ENCODE data around the gene ADCY4. TPM values are rescaled to one million over a fixed set of nuclear protein-coding genes. Genes with fewer than 3 reads are reported as not detected.

The ADCY4 gene
- total and polyA plus RNA-seq, 2 of the 13 experiments (the other 11 are each of a cell fraction or from before 2014, with no cell fraction given), result 0.03 TPM; not detected in 1

GRCh38 chr14:24311837-24312615, 22.8 kb downstream of the ADCY4 start:
- no peaks in the 10 kb centered on the region for H3K9me3 ChIP-seq (ENCODE audit: low read length)
- ChIA-PET CTCF (ENCODE audit: low intra/inter-chr PET ratio, low total read pairs) (no interaction called here), POLR2A (interaction anchor here (1.5 to 24.7 kb wide), 3 partner anchors 13 to 71 kb away, joined by 3 to 850 read pairs (median 213); partner anchors contain the start of genes DHRS1, GMPR2, NEDD8 and NOP9)
- no TSS peak for BruUV-seq (replicated peaks)
- H3K4me1 ChIP-seq (ENCODE audit: insufficient read depth, low read length), result peaks cover 61% of the 10 kb centered on the region
- no peak overlapping the region for H2AFZ ChIP-seq (ENCODE audit: low read length)
- H3K79me2 ChIP-seq (ENCODE audit: insufficient read depth, low read length), result peaks cover 2% of the 10 kb centered on the region
- intact Hi-C loops (cut with micrococcal nuclease; ENCODE audit: unreplicated experiment) (no loop called here), in situ Hi-C loops (cut with HindIII; ENCODE audit: extremely low pct_ligation_motif_present, low pct_unique_long_range_greater_than_20kb) (no loop called here)
- H3K27ac ChIP-seq (ENCODE audit: extremely low read length, insufficient read depth, low read length), result no peak overlapping the region
- 95% methylated on average over 1 of the region's 1 CpG for WGBS (ENCODE audit: low lambda C conversion rate)
- FAIRE-seq (no peak), DNase-seq (ENCODE audit: low spot score) (no peak), ATAC-seq (no peak)
- no peak overlapping the region for H3K4me2 ChIP-seq (ENCODE audit: low read depth, low read length)
- H4K20me1 ChIP-seq (ENCODE audit: insufficient read depth, low read length), result no peaks in the 10 kb centered on the region
- peaks cover 0 to 4% of the 10 kb centered on the region in 2 experiments; a peak in 2 of 5 replicates for H3K27me3 ChIP-seq (ENCODE audit: control insufficient read depth in 1 of 2, insufficient read depth in 2 of 2, low read length in 2 of 2)
- no peak overlapping the region for H3K9ac ChIP-seq (ENCODE audit: insufficient read depth, low read depth, low read length)
- 0 out of 5 replicates have a peak, but pooled peaks cover under 1 to 1% of the 10 kb centered on the region in 2 experiments for H3K36me3 ChIP-seq (replicated peaks in 1 of 2; ENCODE audit: control insufficient read depth in 1 of 2, insufficient read depth in 2 of 2, low read length in 2 of 2)
- H3K4me3 ChIP-seq (replicated peaks in 1 of 3; ENCODE audit: insufficient read depth in 1 of 3, low read depth in 2 of 3, low read length in 3 of 3), result no peak overlapping the region
- TF ChIP-seq ZNF24 (IDR thresholded peaks at IDR 0.05) (no peak), RBM22 (optimal IDR thresholded peaks at IDR 0.05; ENCODE audit: low read length) (peak; percentile 60), ZNF605 (CRISPR knock-in tag; IDR thresholded peaks at IDR 0.05) (peak; percentile 35; the same call in 1 of the 2 replicates), ZFY (CRISPR knock-in tag; IDR thresholded peaks at IDR 0.05) (0 out of 2 replicates have a peak, but pooled peaks have one; percentile 3), ZNF354B (CRISPR knock-in tag; IDR thresholded peaks at IDR 0.05) (no peak), REXO4 (CRISPR knock-in tag; IDR thresholded peaks at IDR 0.05; ENCODE audit: borderline replicate concordance) (no peak), NBN (conservative IDR thresholded peaks at IDR 0.05) (no peak), CEBPB (IDR thresholded peaks at IDR 0.05; ENCODE audit: borderline replicate concordance, low read depth, low read length) (peak; percentile 89), ATM (IDR thresholded peaks at IDR 0.05; ENCODE audit: borderline replicate concordance) (no peak), ZBTB10 (CRISPR knock-in tag; IDR thresholded peaks at IDR 0.05; ENCODE audit: borderline replicate concordance) (no peak), BRF2 (CRISPR knock-in tag; IDR thresholded peaks at IDR 0.05) (no peak), NFIB (CRISPR knock-in tag; IDR thresholded peaks at IDR 0.05; ENCODE audit: borderline replicate concordance) (0 out of 2 replicates have a peak, but pooled peaks have one; percentile 55), ATF7 (IDR thresholded peaks at IDR 0.05) (no peak), ATF7 (CRISPR knock-in tag; IDR thresholded peaks at IDR 0.05) (no peak), POLR2G (IDR thresholded peaks at IDR 0.05; ENCODE audit: low read depth, low read length) (peak; percentile 34; the same call in 1 of the 2 replicates), POLR2AphosphoS5 (IDR thresholded peaks at IDR 0.05; ENCODE audit: low read depth, low read length) (peak; percentile 49), WIZ (CRISPR knock-in tag; IDR thresholded peaks at IDR 0.05) (no peak)
- TF ChIP-seq, protein P1, sequence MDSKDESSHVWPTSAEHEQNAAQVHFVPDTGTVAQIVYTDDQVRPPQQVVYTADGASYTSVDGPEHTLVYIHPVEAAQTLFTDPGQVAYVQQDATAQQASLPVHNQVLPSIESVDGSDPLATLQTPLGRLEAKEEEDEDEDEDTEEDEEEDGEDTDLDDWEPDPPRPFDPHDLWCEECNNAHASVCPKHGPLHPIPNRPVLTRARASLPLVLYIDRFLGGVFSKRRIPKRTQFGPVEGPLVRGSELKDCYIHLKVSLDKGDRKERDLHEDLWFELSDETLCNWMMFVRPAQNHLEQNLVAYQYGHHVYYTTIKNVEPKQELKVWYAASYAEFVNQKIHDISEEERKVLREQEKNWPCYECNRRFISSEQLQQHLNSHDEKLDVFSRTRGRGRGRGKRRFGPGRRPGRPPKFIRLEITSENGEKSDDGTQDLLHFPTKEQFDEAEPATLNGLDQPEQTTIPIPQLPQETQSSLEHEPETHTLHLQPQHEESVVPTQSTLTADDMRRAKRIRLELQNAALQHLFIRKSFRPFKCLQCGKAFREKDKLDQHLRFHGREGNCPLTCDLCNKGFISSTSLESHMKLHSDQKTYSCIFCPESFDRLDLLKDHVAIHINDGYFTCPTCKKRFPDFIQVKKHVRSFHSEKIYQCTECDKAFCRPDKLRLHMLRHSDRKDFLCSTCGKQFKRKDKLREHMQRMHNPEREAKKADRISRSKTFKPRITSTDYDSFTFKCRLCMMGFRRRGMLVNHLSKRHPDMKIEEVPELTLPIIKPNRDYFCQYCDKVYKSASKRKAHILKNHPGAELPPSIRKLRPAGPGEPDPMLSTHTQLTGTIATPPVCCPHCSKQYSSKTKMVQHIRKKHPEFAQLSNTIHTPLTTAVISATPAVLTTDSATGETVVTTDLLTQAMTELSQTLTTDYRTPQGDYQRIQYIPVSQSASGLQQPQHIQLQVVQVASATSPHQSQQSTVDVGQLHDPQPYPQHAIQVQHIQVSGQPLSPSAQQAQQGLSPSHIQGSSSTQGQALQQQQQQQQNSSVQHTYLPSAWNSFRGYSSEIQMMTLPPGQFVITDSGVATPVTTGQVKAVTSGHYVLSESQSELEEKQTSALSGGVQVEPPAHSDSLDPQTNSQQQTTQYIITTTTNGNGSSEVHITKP (CRISPR knock-in tag; IDR thresholded peaks at IDR 0.05; ENCODE audit: low read depth), result no peak

Measured in HepG2 (cell line).